ENCODE results near the gene GAB1. TPM values are rescaled to one million over a fixed set of nuclear protein-coding genes. Genes with fewer than 3 reads are reported as not detected.
"Not testable (repeated sequence)": the region's sequence is repeated elsewhere in the genome, so short reads cannot be mapped to it uniquely, and the experiment has no call there.

Gene GAB1
- total RNA-seq, 2 donors from 2014 or later, result 1.5 to 1.6 TPM

DNA sequence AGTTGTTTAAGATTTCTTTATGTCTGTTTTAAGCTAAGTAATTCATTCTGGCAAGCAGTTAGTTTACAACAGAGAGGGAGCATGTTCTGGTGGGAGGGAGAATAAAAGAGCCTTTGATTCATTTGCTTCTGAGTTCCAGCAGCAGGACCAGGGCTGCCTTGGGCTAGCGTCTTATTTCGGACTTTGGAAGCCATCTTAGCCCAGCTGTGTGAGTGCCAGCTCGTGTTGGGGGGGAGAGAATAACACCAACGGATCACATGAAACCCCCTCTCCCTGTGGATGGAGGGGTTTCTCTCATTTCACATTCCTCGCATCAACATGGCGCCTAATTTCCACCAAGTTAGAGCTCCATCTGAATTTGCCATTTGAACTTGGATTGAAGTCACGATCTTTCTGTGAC is 7.4 kb downstream of the GAB1 start:
- ATAC-seq (replicated peaks in 1 of 2) (no peak), DNase-seq (no peak)
- H3K9me3 Mint-ChIP-seq, result no peaks in the 10 kb centered on the region
- no peak overlapping the region for H3K27ac Mint-ChIP-seq
- no peaks in the 10 kb centered on the region for H3K4me1 Mint-ChIP-seq (ENCODE audit: low read depth)
- H3K27me3 Mint-ChIP-seq (ENCODE audit: low read depth), result peaks cover 35% of the 10 kb centered on the region
- H3K4me3 Mint-ChIP-seq, result no peak overlapping the region
- no peaks in the 10 kb centered on the region for H3K36me3 Mint-ChIP-seq (ENCODE audit: insufficient read depth in 2 of 2)

DNA sequence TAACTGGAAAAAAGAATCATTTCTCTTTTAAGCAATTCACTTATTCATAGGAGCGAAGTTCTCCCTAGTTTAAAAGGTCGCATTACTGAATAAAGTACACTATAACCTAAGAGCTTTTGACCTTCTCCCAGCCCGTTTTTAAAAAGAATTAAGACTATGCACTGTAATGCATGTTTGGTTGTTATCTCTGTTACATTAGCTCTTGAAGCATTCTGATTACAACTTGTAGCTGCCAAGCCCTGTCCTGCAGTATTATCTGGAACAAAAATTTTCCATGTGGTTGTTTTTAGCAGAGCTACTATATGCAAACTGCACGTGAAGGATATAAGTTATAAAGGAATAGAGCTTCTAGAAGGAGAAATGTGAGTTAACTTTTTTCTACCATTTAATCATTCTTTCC is 8.1 kb downstream of the GAB1 start:
- Mint-ChIP-seq H3K27ac (no peak overlapping the region), H3K4me1 (ENCODE audit: low read depth) (no peaks in the 10 kb centered on the region), H3K36me3 (ENCODE audit: insufficient read depth in 2 of 2) (no peaks in the 10 kb centered on the region), H3K9me3 (no peaks in the 10 kb centered on the region), H3K4me3 (no peak overlapping the region), H3K27me3 (ENCODE audit: low read depth) (peaks cover 28% of the 10 kb centered on the region)
- no peak for DNase-seq
- ATAC-seq (replicated peaks in 1 of 2), result no peak

DNA sequence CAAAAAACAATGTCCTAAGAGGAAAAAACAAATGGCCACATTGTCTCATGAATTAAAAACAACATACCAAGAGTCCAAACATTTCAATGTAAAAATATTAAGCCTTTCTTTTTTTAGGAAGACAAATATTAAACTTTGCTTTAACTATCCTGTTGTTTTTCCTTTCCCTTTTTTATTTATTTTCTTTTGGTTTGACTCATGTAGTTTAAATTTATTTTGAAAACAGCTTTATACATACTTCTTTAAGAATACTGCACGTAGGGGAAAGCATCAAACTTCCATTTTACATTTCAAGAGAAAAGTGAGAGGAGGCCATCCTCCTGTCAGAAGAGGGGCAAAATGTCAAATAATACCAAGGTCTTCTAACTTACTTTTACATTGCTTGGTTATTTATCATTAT is 8.7 kb downstream of the GAB1 start:
- no peak overlapping the region for H3K27ac Mint-ChIP-seq
- H3K36me3 Mint-ChIP-seq (ENCODE audit: insufficient read depth in 2 of 2), result no peaks in the 10 kb centered on the region
- H3K4me3 Mint-ChIP-seq, result no peak overlapping the region
- no peak for ATAC-seq (replicated peaks in 1 of 2)
- H3K4me1 Mint-ChIP-seq (ENCODE audit: low read depth), result no peaks in the 10 kb centered on the region
- no peaks in the 10 kb centered on the region for H3K9me3 Mint-ChIP-seq
- DNase-seq, result no peak
- H3K27me3 Mint-ChIP-seq (ENCODE audit: low read depth), result peaks cover 22% of the 10 kb centered on the region

DNA sequence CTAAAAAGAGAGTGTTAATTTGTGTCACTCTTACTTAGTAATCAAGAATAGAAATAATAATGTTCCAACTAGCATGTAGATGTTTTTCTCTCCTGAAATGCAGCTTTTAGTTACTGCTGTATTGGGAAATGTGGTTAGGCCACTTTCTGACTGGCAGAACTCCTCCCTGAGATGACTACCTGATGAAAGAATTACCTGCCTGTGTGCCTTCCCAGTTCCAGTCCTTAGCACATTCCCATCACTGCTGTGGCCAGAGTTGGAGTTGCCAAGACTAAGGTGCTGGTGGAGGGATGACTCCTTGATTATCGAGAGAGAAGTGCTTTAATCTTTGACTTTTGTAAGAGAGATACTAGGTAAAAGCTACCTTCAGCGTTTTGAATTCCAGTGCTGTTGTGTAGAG is 9.5 kb downstream of the GAB1 start:
- Mint-ChIP-seq H3K36me3 (ENCODE audit: insufficient read depth in 2 of 2) (no peaks in the 10 kb centered on the region), H3K27me3 (ENCODE audit: low read depth) (peaks cover 22% of the 10 kb centered on the region), H3K4me1 (ENCODE audit: low read depth) (no peaks in the 10 kb centered on the region), H3K9me3 (no peaks in the 10 kb centered on the region), H3K4me3 (no peak overlapping the region), H3K27ac (no peak overlapping the region)
- DNase-seq (no peak), ATAC-seq (replicated peaks in 1 of 2) (no peak)

DNA sequence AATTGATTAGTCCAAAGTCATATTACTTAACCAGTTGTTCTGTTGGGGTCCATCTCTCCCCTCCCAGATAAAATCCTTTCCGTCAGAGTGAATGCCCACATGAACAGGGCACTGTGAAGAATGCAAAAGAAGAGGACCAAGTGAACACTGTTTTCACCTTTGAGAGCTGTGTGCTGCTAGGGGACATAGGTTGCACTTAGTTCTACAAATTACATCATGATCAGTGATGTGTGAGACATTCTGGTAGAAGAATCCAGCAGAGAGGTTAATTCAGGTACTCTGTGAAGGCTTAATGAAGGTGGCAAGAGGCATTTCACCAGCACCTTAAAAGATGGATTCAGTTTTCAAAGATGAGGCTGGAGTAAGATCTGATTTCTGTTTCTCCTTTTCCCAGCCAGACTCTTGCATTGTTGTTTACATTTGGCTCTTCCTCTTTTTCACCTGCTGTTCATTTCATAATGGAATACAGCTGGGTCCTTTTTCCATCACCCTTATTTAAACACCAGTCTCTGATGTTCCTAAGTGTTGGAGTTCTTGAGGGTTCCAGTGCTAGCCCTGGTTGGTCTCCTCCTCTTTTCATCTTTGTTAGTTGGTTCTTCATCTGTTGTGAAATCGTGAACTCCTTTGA is 10.9 kb downstream of the GAB1 start:
- Mint-ChIP-seq H3K36me3 (ENCODE audit: insufficient read depth in 2 of 2) (no peaks in the 10 kb centered on the region), H3K4me1 (ENCODE audit: low read depth) (no peaks in the 10 kb centered on the region), H3K27me3 (ENCODE audit: low read depth) (peaks cover 15% of the 10 kb centered on the region), H3K9me3 (no peaks in the 10 kb centered on the region), H3K27ac (no peak overlapping the region), H3K4me3 (no peak overlapping the region)
- DNase-seq (no peak), ATAC-seq (replicated peaks in 1 of 2) (no peak)

DNA sequence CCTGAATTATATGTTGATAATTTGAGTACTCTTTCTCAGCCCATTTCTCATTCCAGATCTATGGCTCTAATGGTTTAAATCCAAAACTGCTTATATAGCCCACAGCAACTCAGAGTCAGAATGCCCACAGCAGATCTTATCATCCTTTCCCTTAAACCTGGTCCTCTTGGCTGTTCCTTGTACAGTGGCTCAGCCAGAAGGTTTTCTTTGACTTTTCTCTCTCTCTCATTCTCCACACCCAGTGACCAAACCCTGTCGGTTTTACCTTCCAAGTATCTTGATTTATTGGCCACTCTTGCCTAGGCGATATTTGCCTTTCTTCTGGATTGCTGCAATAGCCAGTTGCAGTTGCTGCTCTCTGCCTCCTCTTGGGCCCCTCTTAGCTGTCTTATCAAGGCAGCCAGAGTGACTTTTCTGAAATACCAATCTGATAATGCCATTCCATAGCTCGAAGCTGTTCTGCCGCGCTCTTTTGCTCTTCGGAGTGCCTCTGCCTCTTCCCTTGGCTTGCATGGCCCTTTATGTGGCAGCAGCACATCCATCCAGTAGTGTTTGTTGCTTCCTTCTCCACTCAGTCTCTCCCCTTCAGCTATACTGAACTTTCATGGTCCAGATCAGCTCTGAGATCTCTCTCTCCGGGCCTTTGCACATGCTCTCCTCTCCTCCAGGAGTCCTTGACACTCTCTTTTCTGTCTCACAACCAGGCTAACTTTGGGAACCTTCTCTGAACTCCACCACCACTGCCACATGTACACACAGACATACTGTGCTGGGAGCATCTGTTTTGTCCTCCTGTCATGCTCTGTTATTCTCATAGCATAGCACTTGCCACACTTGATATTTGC is 11.8 kb downstream of the GAB1 start:
- DNase-seq (no peak), ATAC-seq (replicated peaks in 1 of 2) (no peak)
- Mint-ChIP-seq H3K27me3 (ENCODE audit: low read depth) (peaks cover 17% of the 10 kb centered on the region), H3K36me3 (ENCODE audit: insufficient read depth in 2 of 2) (no peaks in the 10 kb centered on the region), H3K4me1 (ENCODE audit: low read depth) (no peaks in the 10 kb centered on the region), H3K9me3 (no peaks in the 10 kb centered on the region), H3K27ac (no peak overlapping the region), H3K4me3 (no peak overlapping the region)

DNA sequence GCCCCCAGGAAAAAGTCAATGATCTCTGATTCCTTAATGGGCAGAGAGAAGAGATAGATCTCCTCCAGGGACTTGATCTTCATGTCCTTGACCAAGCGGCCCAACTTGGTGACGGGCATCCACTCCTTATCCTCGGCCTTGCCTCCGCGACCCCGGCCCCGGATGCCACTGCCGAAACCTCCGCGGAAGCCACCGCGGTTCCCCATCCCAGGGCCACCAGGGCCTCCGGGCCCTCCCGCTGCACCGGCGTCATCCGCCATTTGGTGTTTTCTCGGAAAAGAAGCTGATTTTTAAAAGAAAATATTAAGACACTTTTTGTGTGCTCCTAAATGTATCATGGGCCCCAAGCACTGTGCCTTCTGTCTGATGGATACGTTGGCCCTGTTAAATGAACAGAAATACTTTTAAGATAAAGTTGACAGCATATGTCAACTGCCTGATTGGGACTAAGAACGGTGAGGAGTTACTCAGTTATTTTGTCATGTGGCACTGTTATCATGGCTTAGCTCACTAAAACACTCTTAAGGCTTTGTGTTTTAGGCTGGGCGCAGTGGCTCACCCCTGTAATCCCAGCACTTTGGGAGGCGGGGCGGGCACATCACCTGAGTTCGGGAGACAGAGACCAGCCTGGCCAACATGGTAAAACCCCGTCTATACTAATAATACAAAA is 13.3 kb downstream of the GAB1 start:
- not testable (repeated sequence) for H3K9me3 Mint-ChIP-seq; H3K4me1 Mint-ChIP-seq (ENCODE audit: low read depth); DNase-seq; H3K27ac Mint-ChIP-seq; H3K36me3 Mint-ChIP-seq (ENCODE audit: insufficient read depth in 2 of 2); ATAC-seq (replicated peaks in 1 of 2); H3K4me3 Mint-ChIP-seq
- H3K27me3 Mint-ChIP-seq (ENCODE audit: low read depth), result peaks cover 13% of the 10 kb centered on the region

DNA sequence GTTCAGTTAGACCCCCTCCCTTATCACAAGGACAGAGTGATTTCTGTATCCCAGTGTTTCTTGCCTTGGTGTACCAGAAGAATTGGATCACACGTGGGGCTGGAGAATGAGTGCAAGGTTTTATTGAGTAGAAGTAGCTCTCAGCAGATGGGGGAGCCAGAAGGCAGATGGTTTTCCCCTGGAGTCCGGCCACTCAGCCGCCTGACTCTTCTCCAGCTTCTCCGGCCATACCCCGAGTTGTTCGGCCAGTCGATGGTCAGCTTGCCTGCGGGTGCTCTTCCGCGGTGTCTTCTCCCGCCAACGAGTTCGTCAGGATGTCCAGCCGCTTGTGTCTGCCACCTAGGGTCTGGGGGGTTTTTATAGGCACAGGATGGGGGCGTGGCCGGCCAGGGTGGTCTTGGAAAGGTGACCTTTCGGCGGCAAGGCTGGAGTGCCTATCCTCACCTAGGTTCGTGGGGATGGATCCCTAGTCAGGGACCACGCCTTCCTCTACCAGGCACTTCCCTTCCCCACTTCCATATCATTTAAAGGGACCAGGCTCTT is 14.5 kb downstream of the GAB1 start:
- Mint-ChIP-seq H3K27me3 (ENCODE audit: low read depth) (peaks cover 9% of the 10 kb centered on the region), H3K27ac (no peak overlapping the region), H3K9me3 (no peaks in the 10 kb centered on the region), H3K36me3 (ENCODE audit: insufficient read depth in 2 of 2) (no peaks in the 10 kb centered on the region), H3K4me1 (ENCODE audit: low read depth) (no peaks in the 10 kb centered on the region), H3K4me3 (no peak overlapping the region)
- ATAC-seq (replicated peaks in 1 of 2) (no peak), DNase-seq (no peak)

DNA sequence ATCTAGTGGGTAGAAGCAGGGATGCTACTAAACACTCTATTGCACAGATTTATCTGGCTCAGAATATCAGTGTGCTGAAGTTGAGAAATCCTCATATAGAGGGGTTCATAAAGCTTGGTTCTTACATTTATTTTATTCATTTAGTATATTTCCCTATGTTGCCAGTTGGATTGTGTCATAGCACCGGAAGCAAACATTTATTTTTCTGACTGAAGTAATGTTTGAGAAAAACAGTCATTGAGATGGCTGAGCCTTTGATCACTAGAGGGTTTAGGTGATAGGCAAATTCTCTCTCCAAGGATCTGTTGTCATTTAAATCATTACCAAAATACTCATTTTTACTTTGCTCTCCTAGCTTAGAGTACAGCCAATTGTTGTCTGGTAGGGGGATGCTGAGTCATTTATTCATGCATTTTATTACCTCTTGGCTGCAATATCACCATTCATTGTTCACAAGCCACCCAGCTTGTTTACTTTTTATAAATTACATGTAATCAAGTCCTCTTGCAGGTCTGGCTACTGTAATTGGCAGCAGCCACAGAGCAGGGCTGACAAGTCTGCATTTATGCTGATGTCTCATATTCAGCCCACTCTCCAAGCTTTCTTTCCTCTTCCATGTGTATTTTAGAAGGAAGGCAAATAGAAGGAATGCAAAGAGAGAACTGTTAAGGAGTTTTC is 15.2 kb downstream of the GAB1 start:
- ATAC-seq (replicated peaks in 1 of 2), result no peak
- Mint-ChIP-seq H3K9me3 (no peaks in the 10 kb centered on the region), H3K4me1 (ENCODE audit: low read depth) (peaks cover 2% of the 10 kb centered on the region), H3K4me3 (no peak overlapping the region), H3K27me3 (ENCODE audit: low read depth) (peaks cover 8% of the 10 kb centered on the region), H3K36me3 (ENCODE audit: insufficient read depth in 2 of 2) (no peaks in the 10 kb centered on the region), H3K27ac (no peak overlapping the region)
- DNase-seq, result no peak

DNA sequence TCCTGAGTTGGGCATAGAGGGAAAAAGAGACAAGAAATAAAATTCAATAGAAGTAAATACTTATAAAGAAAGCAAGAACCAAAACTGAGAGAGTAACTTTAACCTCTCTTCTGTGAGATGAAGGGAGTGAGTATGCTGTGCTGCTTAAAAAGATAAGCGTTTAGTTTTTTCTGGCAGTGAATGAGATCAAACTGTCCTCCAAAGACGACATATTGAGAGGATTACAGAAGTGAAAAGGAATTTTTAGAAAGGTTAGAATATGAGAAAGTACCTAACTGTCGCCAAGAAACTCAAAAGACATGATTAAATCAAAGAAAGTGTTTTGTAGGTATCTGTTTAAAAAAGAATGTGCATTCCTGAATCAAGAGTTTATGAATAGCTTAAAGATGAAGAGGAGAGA is 16.0 kb downstream of the GAB1 start:
- H3K9me3 Mint-ChIP-seq, result no peaks in the 10 kb centered on the region
- peaks cover 9% of the 10 kb centered on the region for H3K4me1 Mint-ChIP-seq (ENCODE audit: low read depth)
- no peak overlapping the region for H3K27ac Mint-ChIP-seq

DNA sequence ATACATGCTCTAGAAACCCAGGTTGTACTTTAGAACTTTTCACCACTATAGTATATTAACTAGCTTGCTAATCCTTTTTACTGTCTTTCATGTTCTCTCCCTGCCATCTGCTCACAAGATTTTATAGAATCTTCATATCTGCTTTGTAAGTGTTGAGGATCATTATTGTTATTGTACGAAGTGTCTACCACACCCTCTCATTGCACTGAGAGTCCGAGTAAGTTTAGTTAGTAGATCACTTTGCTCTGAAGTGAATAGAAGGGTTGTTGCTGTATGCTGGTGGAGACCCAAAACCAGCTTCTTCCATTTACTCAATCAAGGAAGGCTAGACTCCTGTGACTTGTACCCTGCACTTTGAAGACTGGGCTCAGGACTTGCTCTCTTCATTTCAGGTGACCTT is 17.1 kb downstream of the GAB1 start:
- Mint-ChIP-seq H3K9me3 (no peaks in the 10 kb centered on the region), H3K4me3 (no peak overlapping the region), H3K36me3 (ENCODE audit: insufficient read depth in 2 of 2) (no peaks in the 10 kb centered on the region), H3K27ac (no peak overlapping the region), H3K27me3 (ENCODE audit: low read depth) (peaks cover 8% of the 10 kb centered on the region), H3K4me1 (ENCODE audit: low read depth) (peaks cover 15% of the 10 kb centered on the region)
- ATAC-seq (replicated peaks in 1 of 2) (no peak), DNase-seq (no peak)

More for the DNA sequence above, 16.0 kb downstream of the GAB1 start:
- Mint-ChIP-seq H3K27me3 (ENCODE audit: low read depth) (peaks cover 8% of the 10 kb centered on the region), H3K4me3 (no peak overlapping the region), H3K36me3 (ENCODE audit: insufficient read depth in 2 of 2) (no peaks in the 10 kb centered on the region)
- no peak for ATAC-seq (replicated peaks in 1 of 2)
- DNase-seq, result no peak

DNA sequence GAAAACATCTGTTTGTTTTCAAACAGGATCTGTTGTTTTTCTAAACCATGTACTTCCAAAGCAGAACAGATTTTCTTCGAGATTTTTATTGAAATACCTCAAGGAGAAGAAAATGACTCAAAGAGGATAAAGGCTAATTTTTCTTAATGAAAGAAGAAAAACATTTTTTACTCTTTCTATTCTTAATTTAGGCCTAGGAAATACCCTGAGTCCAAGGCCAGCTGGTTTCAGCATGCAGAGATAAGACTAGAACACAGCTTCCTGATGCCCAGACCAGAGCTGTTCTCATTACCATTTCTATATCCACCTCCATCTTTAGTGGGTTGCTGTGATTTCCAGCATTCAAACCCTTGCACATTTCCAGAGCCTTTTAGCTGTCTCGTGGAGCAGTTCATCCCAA is 18.3 kb downstream of the GAB1 start:
- Mint-ChIP-seq H3K4me1 (ENCODE audit: low read depth) (peaks cover 26% of the 10 kb centered on the region), H3K27ac (no peak overlapping the region), H3K36me3 (ENCODE audit: insufficient read depth in 2 of 2) (no peaks in the 10 kb centered on the region), H3K27me3 (ENCODE audit: low read depth) (peaks cover 8% of the 10 kb centered on the region), H3K4me3 (no peak overlapping the region), H3K9me3 (no peaks in the 10 kb centered on the region)
- DNase-seq, result no peak
- ATAC-seq (replicated peaks in 1 of 2), result no peak
